Small intestine (tissue), 7 donors: ENCODE measurements around the gene MX2. TPM values are rescaled to one million over a fixed set of nuclear protein-coding genes. Genes with fewer than 3 reads are reported as not detected.
A peak's percentile ranks its signal among the peaks of the same experiment; 100 is the strongest.

Experiments used
- DNase-seq, 2 donors: peaks; one replicate each; pipeline versions ENCODE4 v3.0.0 to v3.0.0-alpha.2; 2013
- FAIRE-seq: peaks from 2 replicates; lab custom pipeline; 2012; peaks lifted over from hg19 to GRCh38; lab: Jason Lieb, UNC
- H3K27ac ChIP-seq, 3 donors: one replicate each; pipeline ENCODE4 v1.5.1; 2013; ENCODE audit warnings: low read length in 2 of 3, mild to moderate bottlenecking in 2 of 3, control low read depth in 1 of 3, inconsistent platforms in 1 of 3, low read depth in 1 of 3, moderate library complexity in 1 of 3
- H3K27me3 ChIP-seq, 3 donors: one replicate each; pipeline ENCODE4 v1.6.1; 2013; ENCODE audit warnings: low read length in 3 of 3, inconsistent platforms in 1 of 3; ENCODE audit not compliant: control insufficient read depth in 3 of 3, insufficient read depth in 3 of 3
- H3K36me3 ChIP-seq, 3 donors: one replicate each; pipeline ENCODE4 v1.6.1; 2013; ENCODE audit warnings: low read length in 3 of 3, inconsistent platforms in 1 of 3, low read depth in 1 of 3, mild to moderate bottlenecking in 1 of 3, moderate library complexity in 1 of 3; ENCODE audit not compliant: control insufficient read depth in 3 of 3, insufficient read depth in 2 of 3
- H3K4me1 ChIP-seq, 3 donors: one replicate each; pipeline ENCODE4 v1.6.1; 2013; ENCODE audit warnings: low read length in 2 of 3, inconsistent platforms in 1 of 3, low read depth in 1 of 3, mild to moderate bottlenecking in 1 of 3, moderate library complexity in 1 of 3; ENCODE audit not compliant: control insufficient read depth in 3 of 3, insufficient read depth in 2 of 3
- H3K4me3 ChIP-seq, 3 donors: one replicate each; pipeline ENCODE4 v1.5.1; 2013; ENCODE audit warnings: low read length in 3 of 3, control low read depth in 1 of 3, inconsistent platforms in 1 of 3, low read depth in 1 of 3, mild to moderate bottlenecking in 1 of 3, moderate library complexity in 1 of 3
- H3K9me3 ChIP-seq, 2 donors: one replicate each; pipeline ENCODE4 v1.6.1; 2013; ENCODE audit warnings: low read depth in 1 of 2, low read length in 1 of 2; ENCODE audit not compliant: control insufficient read depth in 2 of 2, insufficient read depth in 1 of 2
- WGBS, 3 donors: extraction: QIAGEN DNeasy Blood & Tissue Kit; methylation state at CpG; one replicate each; pipeline ENCODE4 v1.1.7; 2013; 5-methylcytosine and 5-hydroxymethylcytosine counted together
- polyA plus RNA-seq, 4 donors: library from polyadenylated mRNA; stranded (reverse) in 3 of 4; unstranded in 1 of 4; fragments of 200-250 nt in 3 of 4; fragments of 120-200 nt in 1 of 4; gene quantifications; one replicate each; pipeline versions ENCODE4 v1.2.1 to v1.2.3, GENCODE V29; 2013
- donor health status: healthy with polysubstance abuse.
- donor health status: control.
- donor health status: control.
- donor health status: Bipolar disorder and iron deficiency.
- donor health status: healthy.

MX2 gene
- polyA plus RNA-seq, 4 donors, result 2.9 to 9.1 (median 5.0) TPM

- Histone ChIP-seq H3K4me1 (peaks cover 0 to 6% (median 4%) of the 10 kb centered on the region in 3 donors), H3K4me3 (no peak overlapping the region), H3K9me3 (peaks cover 0 to 7% of the 10 kb centered on the region in 2 donors), H3K27me3 (no peaks in the 10 kb centered on the region), H3K27ac (no peak overlapping the region), H3K36me3 (peaks cover 0 to 9% (median 2%) of the 10 kb centered on the region in 3 donors)
- 80 to 88% (median 84%) methylated on average over 16 of the region's 16 CpGs for WGBS, 3 donors
- FAIRE-seq (no peak), DNase-seq (no peak)
Observed at GRCh38 chr21:41328660-41329607, 32.9 kb upstream of the MX2 start.

GRCh38 chr21:41333752-41334151 is 28.1 kb upstream of the MX2 start:
- no peaks in the 10 kb centered on the region for H3K27me3 ChIP-seq
- no peak overlapping the region for H3K4me3 ChIP-seq
- DNase-seq, result peak in 1 of 2 donors; percentile 79
- WGBS, 3 donors, result 82 to 94% (median 89%) methylated on average over 1 of the region's 1 CpG
- peaks cover 0 to 16% (median 0%) of the 10 kb centered on the region in 3 donors for H3K36me3 ChIP-seq
- no peak overlapping the region for H3K27ac ChIP-seq
- peaks cover 0 to 3% (median 0%) of the 10 kb centered on the region in 3 donors for H3K4me1 ChIP-seq
- FAIRE-seq, result no peak
- H3K9me3 ChIP-seq, result peaks cover 0 to 18% of the 10 kb centered on the region in 2 donors

GRCh38 chr21:41337515-41337914 is 24.3 kb upstream of the MX2 start:
- FAIRE-seq, result no peak
- H3K36me3 ChIP-seq, result peaks cover 0 to 11% (median 0%) of the 10 kb centered on the region in 3 donors
- H3K9me3 ChIP-seq, result peaks cover 0 to 21% of the 10 kb centered on the region in 2 donors
- no peaks in the 10 kb centered on the region for H3K27me3 ChIP-seq
- H3K27ac ChIP-seq, result no peak overlapping the region
- no peak for DNase-seq
- H3K4me1 ChIP-seq, result peaks cover 0 to 3% (median 0%) of the 10 kb centered on the region in 3 donors
- no peak overlapping the region for H3K4me3 ChIP-seq
- 95 to 96% (median 95%) methylated on average over 3 of the region's 3 CpGs for WGBS, 3 donors

- Histone ChIP-seq H3K9me3 (peaks cover 0 to 19% of the 10 kb centered on the region in 2 donors), H3K36me3 (peaks cover 0 to 11% (median 0%) of the 10 kb centered on the region in 3 donors), H3K4me3 (no peak overlapping the region), H3K27ac (no peak overlapping the region), H3K4me1 (peaks cover 0 to 3% (median 0%) of the 10 kb centered on the region in 3 donors), H3K27me3 (no peaks in the 10 kb centered on the region)
- FAIRE-seq (no peak), DNase-seq (no peak)
- 87 to 92% (median 91%) methylated on average over 8 of the region's 8 CpGs for WGBS, 3 donors
Observed at GRCh38 chr21:41338455-41338854, 23.4 kb upstream of the MX2 start.

- Histone ChIP-seq H3K27ac (no peak overlapping the region), H3K36me3 (peaks cover 0 to 13% (median 0%) of the 10 kb centered on the region in 3 donors), H3K4me1 (peaks cover 0 to 3% (median 0%) of the 10 kb centered on the region in 3 donors), H3K4me3 (no peak overlapping the region), H3K9me3 (peaks cover 0 to 3% of the 10 kb centered on the region in 2 donors), H3K27me3 (no peaks in the 10 kb centered on the region)
- DNase-seq (no peak), FAIRE-seq (no peak)
- 95 to 97% (median 95%) methylated on average over 4 of the region's 4 CpGs for WGBS, 3 donors
Observed at GRCh38 chr21:41342035-41342434, 19.8 kb upstream of the MX2 start.

- no peak overlapping the region for H3K27ac ChIP-seq
- 67 to 89% (median 87%) methylated on average over 9 of the region's 9 CpGs for WGBS, 3 donors
- FAIRE-seq (no peak), DNase-seq (no peak)
- peaks cover 0 to 3% of the 10 kb centered on the region in 2 donors for H3K9me3 ChIP-seq
- H3K36me3 ChIP-seq, result peaks cover 0 to 8% (median 0%) of the 10 kb centered on the region in 3 donors
- no peaks in the 10 kb centered on the region for H3K4me1 ChIP-seq
- H3K27me3 ChIP-seq, result no peaks in the 10 kb centered on the region
- H3K4me3 ChIP-seq, result no peak overlapping the region
Observed at GRCh38 chr21:41344146-41344545, 17.7 kb upstream of the MX2 start.

GRCh38 chr21:41345356-41345755 is 16.5 kb upstream of the MX2 start:
- Histone ChIP-seq H3K9me3 (peaks cover 0 to 3% of the 10 kb centered on the region in 2 donors), H3K36me3 (peaks cover 0 to 13% (median 0%) of the 10 kb centered on the region in 3 donors), H3K27me3 (no peaks in the 10 kb centered on the region), H3K4me3 (no peak overlapping the region), H3K27ac (no peak overlapping the region), H3K4me1 (no peaks in the 10 kb centered on the region)
- FAIRE-seq, result no peak
- no peak for DNase-seq
- 94 to 98% (median 95%) methylated on average over 4 of the region's 4 CpGs for whole genome bisulfite sequencing, 3 donors

- WGBS, 3 donors, result 67 to 72% (median 71%) methylated on average over 13 of the region's 13 CpGs
- Histone ChIP-seq H3K27ac (no peak overlapping the region), H3K4me1 (no peaks in the 10 kb centered on the region), H3K36me3 (peaks cover 0 to 13% (median 0%) of the 10 kb centered on the region in 3 donors), H3K9me3 (peaks cover 0 to 3% of the 10 kb centered on the region in 2 donors), H3K27me3 (no peaks in the 10 kb centered on the region), H3K4me3 (no peak overlapping the region)
- DNase-seq, result no peak
- FAIRE-seq, result no peak
Observed at GRCh38 chr21:41345934-41346685, 15.7 kb upstream of the MX2 start.
